ENCODE measurements around the gene TRMO.

- TF ChIP-seq CTCF (IDR thresholded peaks at IDR 0.05; ENCODE audit: insufficient read depth, low read length) = no peak
- no peak for TF ChIP-seq POLR2AphosphoS5 (IDR thresholded peaks at IDR 0.05; ENCODE audit: low read depth)
- TF ChIP-seq REST (IDR thresholded peaks at IDR 0.05; ENCODE audit: insufficient replicate concordance, low read depth) = no peak
These were observed 66.4 kb downstream of the TRMO start for GRCh38 chr9:97855899-97856298.
